Hypothalamus (tissue), 51 donors: Measurements from ENCODE around the gene TNS3.

Source experiments
- DNase-seq, 51 donors: peaks; one replicate each; lab custom pipeline; 2025; lab: John Stamatoyannopoulos, UW

The TNS3 gene

GRCh38 chr7:47493976-47494911 lies 87.7 kb downstream of the TNS3 start:
- peak in 16 of 51 donors; percentile 10 to 45 (median 22) for DNase-seq

- no peak for DNase-seq
Measured at GRCh38 chr7:47492716-47493325, 89.1 kb downstream of the TNS3 start.

- DNase-seq: no peak
Measured at GRCh38 chr7:47490501-47491265, 91.2 kb downstream of the TNS3 start.

DNA sequence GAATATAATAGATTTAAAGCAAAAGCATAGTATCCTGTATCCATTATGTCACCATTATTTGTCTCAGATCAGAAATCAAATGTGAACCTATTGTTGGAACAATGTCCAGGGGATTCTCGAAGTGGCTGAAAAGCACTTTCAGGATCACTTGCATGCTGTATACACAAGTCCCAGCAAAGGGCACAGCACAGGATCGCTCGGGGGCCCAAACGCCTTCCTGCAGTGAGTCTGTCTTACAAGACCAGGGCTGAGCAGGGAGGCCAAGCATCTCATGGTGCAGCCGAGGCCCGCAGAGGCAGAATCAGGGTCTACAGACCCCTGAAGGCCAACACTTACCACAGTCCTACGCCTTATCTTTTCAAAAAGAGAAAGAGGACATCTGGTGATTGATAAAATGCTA lies 92.3 kb downstream of the TNS3 start:
- DNase-seq: no peak

DNA sequence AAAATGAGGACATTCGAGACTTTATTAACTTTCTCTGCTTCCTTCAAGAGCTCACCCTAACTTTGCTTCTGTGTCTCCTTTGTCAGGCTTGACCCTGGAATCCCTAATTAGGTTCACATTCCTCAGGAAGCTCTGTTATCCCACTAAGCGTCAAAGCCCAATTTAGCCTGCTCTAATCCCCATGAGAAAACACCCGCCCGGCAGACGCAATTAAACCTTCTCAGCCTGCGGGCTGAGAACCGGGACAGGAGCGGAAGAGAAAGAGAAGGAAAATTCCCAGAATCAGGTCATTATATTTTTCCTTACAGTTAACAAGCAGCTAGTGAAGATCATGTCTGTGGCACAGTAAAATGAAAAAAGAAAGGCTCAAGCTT lies 93.0 kb downstream of the TNS3 start:
- DNase-seq: no peak

DNA sequence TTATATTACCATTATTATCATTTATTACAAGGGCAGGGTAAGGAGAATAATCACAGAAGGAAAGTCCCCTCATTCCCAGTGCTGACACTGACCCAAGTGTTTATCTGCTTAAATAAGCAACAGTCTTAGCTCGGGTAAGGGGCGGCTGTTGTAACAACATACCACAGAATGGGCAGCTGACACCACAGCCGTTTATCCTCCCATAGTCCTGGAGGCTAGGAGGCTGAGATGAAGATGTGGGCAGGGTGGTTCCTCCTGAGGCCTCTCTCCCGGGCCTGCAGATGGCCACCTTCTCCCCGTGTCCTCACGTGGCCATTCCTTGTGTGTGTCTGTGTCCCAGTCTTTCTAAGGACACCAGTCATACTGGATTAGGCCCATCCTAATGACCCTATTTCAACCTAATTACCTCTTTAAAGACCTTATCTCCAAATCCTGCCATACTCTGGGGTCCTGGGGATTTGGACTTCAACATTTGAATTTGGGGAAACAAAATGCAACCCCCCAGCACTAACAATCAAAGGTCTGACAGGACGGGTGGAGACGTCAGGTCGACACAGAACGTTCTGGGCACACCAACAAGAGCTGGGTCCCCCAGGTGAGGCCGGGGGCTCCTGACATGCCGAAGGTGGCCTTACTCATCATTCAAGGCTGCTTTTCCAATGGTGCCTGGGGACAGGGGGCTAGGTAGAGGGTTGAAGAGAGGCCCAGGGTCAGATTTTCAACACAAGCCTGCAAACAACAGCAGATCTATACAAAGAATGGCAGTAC lies 93.5 kb downstream of the TNS3 start:
- DNase-seq: no peak

GRCh38 chr7:47485640-47486435 lies 96.1 kb downstream of the TNS3 start:
- no peak for DNase-seq

- DNase-seq: peak in 1 of 51 donors; percentile 6
Measured at GRCh38 chr7:47484923-47485639, 96.8 kb downstream of the TNS3 start.

- no peak for DNase-seq
Measured at GRCh38 chr7:47484457-47484856, 97.5 kb downstream of the TNS3 start.

DNA sequence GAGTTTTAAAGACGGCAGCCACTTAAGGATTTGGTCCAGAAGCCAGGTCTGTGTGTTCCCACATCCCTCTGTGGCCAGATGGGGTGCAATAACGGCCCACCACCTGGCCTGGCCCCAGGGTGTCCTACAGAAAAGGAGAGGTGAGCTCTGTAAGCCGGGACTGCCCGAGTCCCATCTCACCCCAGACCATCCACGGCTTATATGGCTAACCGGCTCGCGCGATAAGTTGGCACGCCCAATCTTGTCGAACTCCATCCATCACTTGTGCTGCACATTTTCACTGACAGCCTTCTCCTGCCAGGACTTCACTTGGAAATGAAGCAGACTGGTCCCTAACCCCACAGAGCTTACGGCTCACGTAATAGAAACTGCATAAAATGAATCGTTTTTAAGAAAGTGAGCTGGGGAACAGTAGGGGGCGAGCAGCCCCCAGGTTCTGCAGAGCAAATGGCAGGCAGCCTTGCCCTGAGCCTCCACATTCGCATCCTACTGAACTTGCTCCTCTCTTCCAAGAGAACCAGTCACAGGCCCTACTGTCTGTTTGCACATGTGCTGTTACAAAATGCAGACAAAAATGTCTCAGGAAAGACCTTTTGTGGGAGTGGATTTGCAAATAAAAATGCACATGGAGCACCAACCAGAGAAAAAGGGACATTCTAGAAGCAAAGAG lies 98.2 kb downstream of the TNS3 start:
- DNase-seq: no peak

- DNase-seq: no peak
Measured at GRCh38 chr7:47482013-47482875, 99.7 kb downstream of the TNS3 start.

DNA sequence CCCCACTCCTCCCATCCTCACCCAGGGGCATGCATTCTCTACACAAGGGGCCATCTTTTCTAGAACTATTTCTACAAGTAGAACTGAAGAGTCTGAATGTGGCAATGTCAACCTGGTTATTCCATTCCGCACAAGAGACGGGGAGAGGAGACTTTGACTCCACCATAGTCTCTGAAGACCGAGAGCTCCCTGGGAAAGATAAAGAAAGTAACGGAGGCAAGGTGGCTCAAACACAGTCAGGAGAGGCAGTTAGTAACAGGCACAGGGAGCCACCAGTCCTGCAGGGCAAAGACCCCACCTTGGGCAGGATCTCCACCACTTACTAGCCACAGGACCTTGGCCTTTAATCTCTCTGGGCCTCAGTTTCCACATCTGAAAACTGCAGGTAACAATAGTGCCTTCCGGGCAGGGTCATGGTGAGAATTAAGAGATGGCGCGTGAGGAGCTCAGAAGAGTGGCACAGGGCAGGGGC lies 100.3 kb downstream of the TNS3 start:
- no peak for DNase-seq

- no peak for DNase-seq
Measured at GRCh38 chr7:47480576-47481538, 101.1 kb downstream of the TNS3 start.

DNA sequence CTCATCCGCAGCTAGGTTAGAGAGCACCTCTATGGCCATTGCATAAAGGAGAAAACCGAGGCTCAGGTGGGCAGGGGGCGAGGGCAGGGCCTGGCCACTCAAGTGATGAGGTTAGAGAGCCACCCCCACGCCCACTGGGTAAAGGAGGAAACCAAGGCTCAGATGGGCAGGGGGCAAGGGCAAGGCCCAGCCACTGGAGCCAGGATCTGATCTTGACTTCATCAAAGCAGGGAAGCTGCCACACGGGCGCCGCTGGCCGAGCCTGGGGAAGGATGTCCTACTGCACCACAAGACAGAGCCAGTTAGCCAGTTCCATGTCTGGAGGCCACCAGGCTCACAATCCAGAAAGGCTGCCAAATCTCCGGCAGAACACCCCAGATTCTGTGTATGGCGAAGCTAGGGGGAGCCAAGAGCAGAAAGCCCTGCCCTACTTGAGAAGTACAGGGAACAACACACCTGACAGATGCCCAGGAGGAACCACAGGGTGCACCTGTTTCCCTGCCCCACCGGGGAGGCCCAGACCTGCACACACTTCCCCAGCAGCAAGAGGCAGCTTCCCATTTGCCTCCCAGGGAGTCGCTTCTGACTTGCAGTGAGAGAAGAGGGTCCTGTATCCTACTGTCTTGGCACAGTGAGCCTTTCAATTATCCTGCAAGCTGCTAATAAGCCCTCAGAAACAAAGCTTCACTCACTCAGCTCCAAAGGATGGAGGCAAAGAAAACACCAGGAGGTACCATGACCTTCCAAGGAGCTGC lies 101.9 kb downstream of the TNS3 start:
- no peak for DNase-seq

GRCh38 chr7:47478926-47479711 lies 102.8 kb downstream of the TNS3 start:
- no peak for DNase-seq
